NCI-H1694 (cell line): ENCODE results near the gene FERMT3.

ENCODE experiments used
- DNase-seq: peaks from one replicate; lab custom pipeline; 2025; lab: John Stamatoyannopoulos, UW

Gene FERMT3

GRCh38 chr11:64249563-64250414 lies 43.3 kb downstream of the FERMT3 start:
- no peak for DNase-seq

- DNase-seq: no peak
Observed at GRCh38 chr11:64250415-64251015, 44.0 kb downstream of the FERMT3 start.

GRCh38 chr11:64251016-64251752 lies 44.7 kb downstream of the FERMT3 start, which contains the start of gene PLCB3:
Gene PLCB3 (plus strand): TSS chr11:64251530. CDS start chr11:64251650, 120 bp downstream.
- DNase-seq: no peak

- DNase-seq: no peak
Observed at GRCh38 chr11:64251753-64252002, 45.2 kb downstream of the FERMT3 start.

- DNase-seq: no peak
Observed at GRCh38 chr11:64252003-64252872, 45.7 kb downstream of the FERMT3 start.

- no peak for DNase-seq
Observed at GRCh38 chr11:64253043-64253442, 46.5 kb downstream of the FERMT3 start.

GRCh38 chr11:64253481-64253880 lies 47.0 kb downstream of the FERMT3 start:
- DNase-seq: no peak

- no peak for DNase-seq
Observed at GRCh38 chr11:64254326-64254725, 47.8 kb downstream of the FERMT3 start.

GRCh38 chr11:64255135-64256128 lies 48.9 kb downstream of the FERMT3 start:
- DNase-seq: no peak

GRCh38 chr11:64256300-64256699 lies 49.8 kb downstream of the FERMT3 start:
- DNase-seq: no peak

GRCh38 chr11:64258356-64258755 lies 51.8 kb downstream of the FERMT3 start:
- no peak for DNase-seq

GRCh38 chr11:64258946-64259532 lies 52.5 kb downstream of the FERMT3 start:
- DNase-seq: no peak

GRCh38 chr11:64259533-64260067 lies 53.1 kb downstream of the FERMT3 start:
- DNase-seq: no peak

- DNase-seq: no peak
Observed at GRCh38 chr11:64260147-64260708, 53.7 kb downstream of the FERMT3 start.

- no peak for DNase-seq
Observed at GRCh38 chr11:64261556-64262080, 55.1 kb downstream of the FERMT3 start.

GRCh38 chr11:64262271-64263002 lies 55.9 kb downstream of the FERMT3 start:
- no peak for DNase-seq

- no peak for DNase-seq
Observed at GRCh38 chr11:64263021-64263946, 56.8 kb downstream of the FERMT3 start.

- no peak for DNase-seq
Observed at GRCh38 chr11:64263947-64264317, 57.4 kb downstream of the FERMT3 start.
